Measurements from ENCODE around the gene UBE4B. TPM values are rescaled to one million over a fixed set of nuclear protein-coding genes. Genes with fewer than 3 reads are reported as not detected.

UBE4B gene
- total RNA-seq, 5 donors from 2014 or later (not counting 1 experiment from before 2014, with no cell fraction given), result 37.5 to 43.1 (median 41.9) TPM

GRCh38 chr1:10128101-10128765, 95.5 kb downstream of the UBE4B start:
- Histone ChIP-seq H3K36me3 (ENCODE audit: control insufficient read depth in 2 of 2, extremely low read depth in 1 of 2, insufficient read depth in 1 of 2, low read length in 1 of 2) (peaks cover 17 to 60% of the 10 kb centered on the region in 2 donors), H3K9me3 (no peaks in the 10 kb centered on the region), H3K27me3 (replicated peaks in 1 of 2; ENCODE audit: control insufficient read depth in 2 of 2, extremely low read depth in 1 of 2, insufficient read depth in 2 of 2, low read length in 1 of 2) (no peaks in the 10 kb centered on the region), H3K27ac (ENCODE audit: low read length) (no peak overlapping the region), H3K4me3 (ENCODE audit: control insufficient read depth in 1 of 2, extremely low read depth in 1 of 2, low read length in 1 of 2) (no peak overlapping the region), H3K4me1 (ENCODE audit: control insufficient read depth in 1 of 2, extremely low read depth in 1 of 2, insufficient read depth in 2 of 2, low read length in 2 of 2) (no peaks in the 10 kb centered on the region)
- Mint-ChIP-seq H3K4me1 (no peaks in the 10 kb centered on the region), H3K27ac (no peak overlapping the region), H3K36me3 (peaks cover 24% of the 10 kb centered on the region), H3K9me3 (no peaks in the 10 kb centered on the region), H3K27me3 (no peaks in the 10 kb centered on the region), H3K4me3 (no peak overlapping the region)
- DNase-seq, result no peak
- ChIA-PET POLR2A (interaction anchor here in 1 of 2 donors (0.5 kb wide), 1 partner anchor 18 kb away, joined by 3 read pairs; no protein-coding TSS in a partner anchor), CTCF (no interaction called here)
- no peak for ATAC-seq (replicated peaks in 1 of 4)
- WGBS (ENCODE audit: insufficient coverage), result 92% methylated on average over 9 of the region's 9 CpGs

- peaks cover 30% of the 10 kb centered on the region for H3K36me3 Mint-ChIP-seq
- WGBS (ENCODE audit: insufficient coverage), result no CpG with 5 or more reads among the region's 6 CpGs
- H3K27ac ChIP-seq (ENCODE audit: low read length), result no peak overlapping the region
- H3K4me3 ChIP-seq (ENCODE audit: control insufficient read depth in 1 of 2, extremely low read depth in 1 of 2, low read length in 1 of 2), result no peak overlapping the region
- no peaks in the 10 kb centered on the region for H3K4me1 ChIP-seq (ENCODE audit: control insufficient read depth in 1 of 2, extremely low read depth in 1 of 2, insufficient read depth in 2 of 2, low read length in 2 of 2)
- DNase-seq (no peak), ATAC-seq (replicated peaks in 1 of 4) (no peak)
- H3K27ac Mint-ChIP-seq, result no peak overlapping the region
- H3K27me3 ChIP-seq (replicated peaks in 1 of 2; ENCODE audit: control insufficient read depth in 2 of 2, extremely low read depth in 1 of 2, insufficient read depth in 2 of 2, low read length in 1 of 2), result no peaks in the 10 kb centered on the region
- H3K4me1 Mint-ChIP-seq, result no peaks in the 10 kb centered on the region
- ChIA-PET CTCF (no interaction called here), POLR2A (no interaction called here)
- no peaks in the 10 kb centered on the region for H3K9me3 ChIP-seq
- H3K4me3 Mint-ChIP-seq, result no peak overlapping the region
- no peaks in the 10 kb centered on the region for H3K9me3 Mint-ChIP-seq
- peaks cover 17 to 62% of the 10 kb centered on the region in 2 donors for H3K36me3 ChIP-seq (ENCODE audit: control insufficient read depth in 2 of 2, extremely low read depth in 1 of 2, insufficient read depth in 1 of 2, low read length in 1 of 2)
- no peaks in the 10 kb centered on the region for H3K27me3 Mint-ChIP-seq
Measured at GRCh38 chr1:10132316-10132715, 99.6 kb downstream of the UBE4B start.

- H3K4me3 Mint-ChIP-seq, result no peak overlapping the region
- H3K36me3 Mint-ChIP-seq, result peaks cover 33% of the 10 kb centered on the region
- Histone ChIP-seq H3K36me3 (ENCODE audit: control insufficient read depth in 2 of 2, extremely low read depth in 1 of 2, insufficient read depth in 1 of 2, low read length in 1 of 2) (peaks cover 17 to 64% of the 10 kb centered on the region in 2 donors), H3K4me1 (ENCODE audit: control insufficient read depth in 1 of 2, extremely low read depth in 1 of 2, insufficient read depth in 2 of 2, low read length in 2 of 2) (no peaks in the 10 kb centered on the region), H3K27ac (ENCODE audit: low read length) (no peak overlapping the region), H3K4me3 (ENCODE audit: control insufficient read depth in 1 of 2, extremely low read depth in 1 of 2, low read length in 1 of 2) (no peak overlapping the region), H3K9me3 (no peaks in the 10 kb centered on the region), H3K27me3 (replicated peaks in 1 of 2; ENCODE audit: control insufficient read depth in 2 of 2, extremely low read depth in 1 of 2, insufficient read depth in 2 of 2, low read length in 1 of 2) (no peaks in the 10 kb centered on the region)
- DNase-seq, result no peak
- no peaks in the 10 kb centered on the region for H3K27me3 Mint-ChIP-seq
- ATAC-seq (replicated peaks in 1 of 4), result no peak
- CTCF ChIA-PET, result no interaction called here
- 93% methylated on average over 10 of the region's 10 CpGs for WGBS (ENCODE audit: insufficient coverage)
- POLR2A ChIA-PET, result no interaction called here
- H3K27ac Mint-ChIP-seq, result no peak overlapping the region
- H3K4me1 Mint-ChIP-seq, result no peaks in the 10 kb centered on the region
- H3K9me3 Mint-ChIP-seq, result no peaks in the 10 kb centered on the region
Measured at GRCh38 chr1:10132852-10133251, 100.1 kb downstream of the UBE4B start.

GRCh38 chr1:10140981-10141380, 108.2 kb downstream of the UBE4B start:
- Histone ChIP-seq H3K36me3 (ENCODE audit: control insufficient read depth in 2 of 2, extremely low read depth in 1 of 2, insufficient read depth in 1 of 2, low read length in 1 of 2) (peaks cover 0 to 49% of the 10 kb centered on the region in 2 donors), H3K27ac (ENCODE audit: low read length) (no peak overlapping the region), H3K9me3 (no peaks in the 10 kb centered on the region), H3K4me3 (ENCODE audit: control insufficient read depth in 1 of 2, extremely low read depth in 1 of 2, low read length in 1 of 2) (no peak overlapping the region), H3K27me3 (replicated peaks in 1 of 2; ENCODE audit: control insufficient read depth in 2 of 2, extremely low read depth in 1 of 2, insufficient read depth in 2 of 2, low read length in 1 of 2) (no peaks in the 10 kb centered on the region), H3K4me1 (ENCODE audit: control insufficient read depth in 1 of 2, extremely low read depth in 1 of 2, insufficient read depth in 2 of 2, low read length in 2 of 2) (no peaks in the 10 kb centered on the region)
- Mint-ChIP-seq H3K9me3 (no peaks in the 10 kb centered on the region), H3K27ac (no peak overlapping the region), H3K4me3 (no peak overlapping the region), H3K27me3 (no peaks in the 10 kb centered on the region), H3K36me3 (peaks cover 35% of the 10 kb centered on the region), H3K4me1 (no peaks in the 10 kb centered on the region)
- no peak for ATAC-seq (replicated peaks in 1 of 4)
- ChIA-PET POLR2A (interaction anchor here in 1 of 2 donors (0.7 kb wide), 1 partner anchor 620 kb away, joined by 4 read pairs; no protein-coding TSS in a partner anchor), CTCF (interaction anchor here in 1 of 2 donors (0.6 kb wide), 1 partner anchor 407 kb away, joined by 3 read pairs; no protein-coding TSS in a partner anchor)
- no peak for DNase-seq
- no CpG with 5 or more reads among the region's 3 CpGs for WGBS (ENCODE audit: insufficient coverage)

- H3K36me3 Mint-ChIP-seq, result peaks cover 36% of the 10 kb centered on the region
- H3K27me3 Mint-ChIP-seq, result no peaks in the 10 kb centered on the region
- H3K4me1 ChIP-seq (ENCODE audit: control insufficient read depth in 1 of 2, extremely low read depth in 1 of 2, insufficient read depth in 2 of 2, low read length in 2 of 2), result no peaks in the 10 kb centered on the region
- no peak overlapping the region for H3K27ac ChIP-seq (ENCODE audit: low read length)
- no CpG with 5 or more reads among the region's 7 CpGs for WGBS (ENCODE audit: insufficient coverage)
- H3K9me3 ChIP-seq, result no peaks in the 10 kb centered on the region
- POLR2A ChIA-PET, result interaction anchor here in 1 of 2 donors (0.6 kb wide), 1 partner anchor 395 kb away, joined by 4 read pairs; no protein-coding TSS in a partner anchor
- H3K9me3 Mint-ChIP-seq, result no peaks in the 10 kb centered on the region
- no peaks in the 10 kb centered on the region for H3K4me1 Mint-ChIP-seq
- CTCF ChIA-PET, result no interaction called here
- ATAC-seq (replicated peaks in 1 of 4), result no peak
- no peak overlapping the region for H3K4me3 Mint-ChIP-seq
- peaks cover 4 to 37% of the 10 kb centered on the region in 2 donors for H3K36me3 ChIP-seq (ENCODE audit: control insufficient read depth in 2 of 2, extremely low read depth in 1 of 2, insufficient read depth in 1 of 2, low read length in 1 of 2)
- H3K27ac Mint-ChIP-seq, result no peak overlapping the region
- DNase-seq, result no peak
- H3K4me3 ChIP-seq (ENCODE audit: control insufficient read depth in 1 of 2, extremely low read depth in 1 of 2, low read length in 1 of 2), result no peak overlapping the region
- no peaks in the 10 kb centered on the region for H3K27me3 ChIP-seq (replicated peaks in 1 of 2; ENCODE audit: control insufficient read depth in 2 of 2, extremely low read depth in 1 of 2, insufficient read depth in 2 of 2, low read length in 1 of 2)
Measured at GRCh38 chr1:10143961-10144485, 111.3 kb downstream of the UBE4B start.

- H3K4me1 Mint-ChIP-seq, result no peaks in the 10 kb centered on the region
- no peaks in the 10 kb centered on the region for H3K9me3 Mint-ChIP-seq
- H3K36me3 Mint-ChIP-seq, result peaks cover 39% of the 10 kb centered on the region
- H3K9me3 ChIP-seq, result no peaks in the 10 kb centered on the region
- no peaks in the 10 kb centered on the region for H3K27me3 Mint-ChIP-seq
- no CpG with 5 or more reads among the region's 8 CpGs for WGBS (ENCODE audit: insufficient coverage)
- DNase-seq (no peak), ATAC-seq (replicated peaks in 1 of 4) (no peak)
- H3K27me3 ChIP-seq (replicated peaks in 1 of 2; ENCODE audit: control insufficient read depth in 2 of 2, extremely low read depth in 1 of 2, insufficient read depth in 2 of 2, low read length in 1 of 2), result no peaks in the 10 kb centered on the region
- H3K27ac Mint-ChIP-seq, result no peak overlapping the region
- no peaks in the 10 kb centered on the region for H3K4me1 ChIP-seq (ENCODE audit: control insufficient read depth in 1 of 2, extremely low read depth in 1 of 2, insufficient read depth in 2 of 2, low read length in 2 of 2)
- H3K4me3 Mint-ChIP-seq, result no peak overlapping the region
- no peak overlapping the region for H3K4me3 ChIP-seq (ENCODE audit: control insufficient read depth in 1 of 2, extremely low read depth in 1 of 2, low read length in 1 of 2)
- peaks cover 4 to 27% of the 10 kb centered on the region in 2 donors for H3K36me3 ChIP-seq (ENCODE audit: control insufficient read depth in 2 of 2, extremely low read depth in 1 of 2, insufficient read depth in 1 of 2, low read length in 1 of 2)
- no peak overlapping the region for H3K27ac ChIP-seq (ENCODE audit: low read length)
- ChIA-PET CTCF (interaction anchor here in 1 of 2 donors (0.6 kb wide), 1 partner anchor 23 kb away, joined by 3 read pairs; no protein-coding TSS in a partner anchor), POLR2A (interaction anchor here (0.6 kb wide), 2 partner anchors 108 to 113 kb away, joined by 3 to 8 read pairs; no protein-coding TSS in a partner anchor)
Measured at GRCh38 chr1:10146391-10146790, 113.6 kb downstream of the UBE4B start.
